DND-41 (cell line): ENCODE measurements around the gene STAB2.

Experiments
- EZH2 ChIP-seq: IDR thresholded peaks from 3 replicates; pipeline ENCODE4 v1.6.1; 2012; ENCODE audit warnings: borderline replicate concordance, low read depth, mild to moderate bottlenecking, moderate library complexity, low read length, inconsistent platforms; ENCODE audit not compliant: severe bottlenecking
- TF ChIP-seq, protein P1 (sequence below): IDR thresholded peaks from 2 replicates; pipeline ENCODE4 v1.5.1; 2012; ENCODE audit warnings: borderline replicate concordance, low read length, moderate library complexity, mild to moderate bottlenecking; ENCODE audit not compliant: poor library complexity, severe bottlenecking; ENCODE audit errors: extremely low read depth

DNA sequence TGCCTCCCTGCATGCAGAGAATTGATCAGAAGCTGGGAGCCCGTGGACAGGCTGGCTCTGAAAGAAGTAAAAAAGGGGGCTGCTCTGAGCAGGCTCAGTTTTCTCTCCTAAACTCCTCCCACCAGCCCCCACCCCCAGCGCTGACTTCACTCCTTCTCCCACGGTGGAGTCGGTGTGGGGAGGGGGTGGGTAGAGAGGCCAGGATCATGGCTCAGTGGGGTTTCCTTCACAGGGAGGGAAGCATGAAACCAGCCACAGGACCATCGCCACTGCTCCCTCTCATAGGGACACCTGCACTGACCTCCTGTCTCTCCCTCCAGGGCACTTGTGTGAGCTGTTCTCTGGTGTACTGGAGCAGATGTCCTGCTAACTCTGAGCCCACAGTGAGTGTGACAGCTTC, 78.9 kb downstream of the STAB2 start:
- TF ChIP-seq, protein P1, sequence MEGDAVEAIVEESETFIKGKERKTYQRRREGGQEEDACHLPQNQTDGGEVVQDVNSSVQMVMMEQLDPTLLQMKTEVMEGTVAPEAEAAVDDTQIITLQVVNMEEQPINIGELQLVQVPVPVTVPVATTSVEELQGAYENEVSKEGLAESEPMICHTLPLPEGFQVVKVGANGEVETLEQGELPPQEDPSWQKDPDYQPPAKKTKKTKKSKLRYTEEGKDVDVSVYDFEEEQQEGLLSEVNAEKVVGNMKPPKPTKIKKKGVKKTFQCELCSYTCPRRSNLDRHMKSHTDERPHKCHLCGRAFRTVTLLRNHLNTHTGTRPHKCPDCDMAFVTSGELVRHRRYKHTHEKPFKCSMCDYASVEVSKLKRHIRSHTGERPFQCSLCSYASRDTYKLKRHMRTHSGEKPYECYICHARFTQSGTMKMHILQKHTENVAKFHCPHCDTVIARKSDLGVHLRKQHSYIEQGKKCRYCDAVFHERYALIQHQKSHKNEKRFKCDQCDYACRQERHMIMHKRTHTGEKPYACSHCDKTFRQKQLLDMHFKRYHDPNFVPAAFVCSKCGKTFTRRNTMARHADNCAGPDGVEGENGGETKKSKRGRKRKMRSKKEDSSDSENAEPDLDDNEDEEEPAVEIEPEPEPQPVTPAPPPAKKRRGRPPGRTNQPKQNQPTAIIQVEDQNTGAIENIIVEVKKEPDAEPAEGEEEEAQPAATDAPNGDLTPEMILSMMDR, result no peak
- TF ChIP-seq EZH2, result no peak
